K562 (cell line): ENCODE measurements around the gene NT5C2. TPM values are rescaled to one million over a fixed set of nuclear protein-coding genes. Genes with fewer than 3 reads are reported as not detected.

Source experiments
- ATAC-seq: fragments of 200-7000 bp; cut with Tn5 transposase; 3 replicates; pipeline ENCODE4 v1.9.1; 2020; ENCODE audit warnings: moderate library complexity
- BruUV-seq: library from RNA; stranded (reverse); fragments of 400-500 nt; replicated peaks from 2 replicates; lab custom pipeline; 2021; lab: Mats Ljungman, UMichigan
- CTCF ChIA-PET: fragments of 300-600 bp; formaldehyde crosslinking; extraction: SDS; loops from one replicate; lab custom pipeline; 2021; ENCODE audit warnings: low intra/inter-chr PET ratio; lab: Yijun Ruan, JAX
- POLR2A ChIA-PET: fragments of 300-600, 350-650 bp; sonication (Branson Sonifier 250); formaldehyde crosslinking; extraction: SDS; loops from one replicate; lab custom pipeline; 2021; ENCODE audit warnings: antibody characterized with exemption, inconsistent platforms; lab: Yijun Ruan, JAX
- DNase-seq, 4 experiments: peaks; one replicate each; pipeline versions ENCODE4 v3.0.0 to v3.0.0-alpha.2; 2011 to 2018; ENCODE audit warnings: low spot score in 3 of 4, mixed read lengths in 3 of 4; ENCODE audit errors: extremely low read depth in 1 of 4
- FAIRE-seq: peaks from 2 replicates; lab custom pipeline; 2011; peaks lifted over from hg19 to GRCh38; lab: Jason Lieb, UNC
- H2AFZ ChIP-seq: 2 replicates; pipeline ENCODE4 v1.6.0; 2011; ENCODE audit warnings: low read depth, low read length, control low read depth, inconsistent platforms
- H3K27ac ChIP-seq: fragments of 200-600 bp; 3 replicates; pipeline ENCODE4 v1.8.0; 2011; ENCODE audit warnings: low read depth, mild to moderate bottlenecking, control low read depth, inconsistent platforms, low read length, moderate library complexity, mixed read lengths; ENCODE audit errors: extremely low read depth
- H3K27me3 ChIP-seq, 2 experiments: fragments of 300-600 bp in 1 of 2; 2 replicates in 1 of 2; 3 replicates in 1 of 2; pipeline versions ENCODE4 v1.6.0 to v1.8.0; 2011; ENCODE audit warnings: inconsistent platforms in 2 of 2, low read length in 2 of 2, mild to moderate bottlenecking in 1 of 2, mixed read lengths in 1 of 2, moderate library complexity in 1 of 2; ENCODE audit not compliant: control insufficient read depth in 2 of 2, insufficient read depth in 2 of 2
- H3K36me3 ChIP-seq: fragments of 300-600 bp; 3 replicates; pipeline ENCODE4 v1.8.0; 2011; ENCODE audit warnings: mild to moderate bottlenecking, low read length, inconsistent platforms; ENCODE audit not compliant: control insufficient read depth, insufficient read depth
- H3K4me1 ChIP-seq, 2 experiments: fragments of 200-600 bp in 1 of 2; replicated peaks in 1 of 2; 2 replicates in 1 of 2; 3 replicates in 1 of 2; pipeline versions ENCODE4 v1.5.1 to v1.8.0; 2011; ENCODE audit warnings: inconsistent platforms in 2 of 2, low read length in 2 of 2, mild to moderate bottlenecking in 1 of 2, mixed read lengths in 1 of 2, moderate library complexity in 1 of 2; ENCODE audit not compliant: control insufficient read depth in 2 of 2, insufficient read depth in 2 of 2
- H3K4me2 ChIP-seq: 2 replicates; pipeline ENCODE4 v1.6.1; 2011; ENCODE audit warnings: low read length, control low read depth, inconsistent platforms, mixed read lengths; ENCODE audit not compliant: insufficient read depth
- H3K4me3 ChIP-seq: fragments of 200-600 bp; sonication (generic), shearing (Covaris generic); 2 replicates; pipeline ENCODE4 v1.5.1; 2016; ENCODE audit warnings: control low read depth, inconsistent platforms
- H3K79me2 ChIP-seq: fragments of 200-600 bp; 3 replicates; pipeline ENCODE4 v1.8.0; 2011; ENCODE audit warnings: low read length, inconsistent platforms; ENCODE audit not compliant: control insufficient read depth, insufficient read depth
- H3K9ac ChIP-seq, 2 experiments: 2 replicates each; pipeline versions ENCODE4 v1.6.0 to v1.6.1; 2011; ENCODE audit warnings: low read depth in 2 of 2, low read length in 2 of 2, control low read depth in 1 of 2, inconsistent platforms in 1 of 2, mild to moderate bottlenecking in 1 of 2, mixed read lengths in 1 of 2; ENCODE audit not compliant: insufficient read depth in 1 of 2
- H3K9me1 ChIP-seq: one replicate; pipeline ENCODE4 v1.6.0; 2011; ENCODE audit warnings: inconsistent platforms, mild to moderate bottlenecking, low read length, moderate library complexity; ENCODE audit not compliant: control insufficient read depth, insufficient read depth
- H3K9me3 ChIP-seq: replicated peaks from 2 replicates; pipeline ENCODE4 v1.5.1; 2011; ENCODE audit warnings: low read depth, low read length, inconsistent platforms; ENCODE audit not compliant: control insufficient read depth, insufficient read depth
- H4K20me1 ChIP-seq: replicated peaks from 2 replicates; pipeline ENCODE4 v1.6.1; 2011; ENCODE audit warnings: low read length, inconsistent platforms, mixed read lengths; ENCODE audit not compliant: control insufficient read depth, insufficient read depth
- BRD9 ChIP-seq: fragments of 450-650 bp; IDR thresholded peaks from 2 replicates; pipeline ENCODE4 v1.6.1; 2018; ENCODE audit warnings: low read depth; ENCODE audit not compliant: partially characterized antibody
- CEBPB ChIP-seq: fragments of 450-650 bp; IDR thresholded peaks from 2 replicates; pipeline ENCODE4 v1.6.1; 2016; ENCODE audit warnings: missing genetic modification characterization, missing compliant biosample characterization
- CEBPG ChIP-seq, 3 experiments: fragments of 200-800 bp in 1 of 3; sonication (Bioruptor generic) in 1 of 3; sonication (generic) in 1 of 3; formaldehyde crosslinking in 1 of 3; IDR thresholded peaks in 2 of 3; conservative IDR thresholded peaks in 1 of 3; 2 replicates each; pipeline versions ENCODE4 v1.6.1 to v1.8.0; 2016 to 2022; ENCODE audit warnings: missing compliant biosample characterization in 2 of 3, missing genetic modification characterization in 2 of 3, mild to moderate bottlenecking in 1 of 3, missing genetic modification reagents in 1 of 3
- CREB3 ChIP-seq: fragments of 450-650 bp; conservative IDR thresholded peaks from 2 replicates; pipeline ENCODE4 v1.6.1; 2016; ENCODE audit warnings: missing genetic modification characterization, low read depth, mild to moderate bottlenecking, missing compliant biosample characterization, moderate library complexity
- CTCFL ChIP-seq: IDR thresholded peaks from 2 replicates; pipeline ENCODE4 v1.6.1; 2011; ENCODE audit warnings: borderline replicate concordance, low read depth, mild to moderate bottlenecking, moderate library complexity, low read length; ENCODE audit not compliant: insufficient read depth, poor library complexity, severe bottlenecking
- E2F1 ChIP-seq: sonication (generic); formaldehyde crosslinking; IDR thresholded peaks from 2 replicates; pipeline ENCODE4 v1.8.1; 2023; ENCODE audit warnings: mild to moderate bottlenecking, missing genetic modification reagents, moderate library complexity
- JUND ChIP-seq, 2 experiments: IDR thresholded peaks; 2 replicates in 1 of 2; 3 replicates in 1 of 2; pipeline ENCODE4 v1.6.1; 2011; ENCODE audit warnings: borderline replicate concordance in 2 of 2, low read depth in 2 of 2, low read length in 2 of 2, improper control_type of control experiment in 1 of 2, missing biosample characterization in 1 of 2, missing genetic modification characterization in 1 of 2, missing genetic modification reagents in 1 of 2
- KDM5B ChIP-seq: fragments of 200-600 bp; sonication (generic); IDR thresholded peaks from 2 replicates; pipeline ENCODE4 v1.6.1; 2012; ENCODE audit warnings: low read depth, mild to moderate bottlenecking, moderate library complexity, low read length, control low read depth, inconsistent platforms; ENCODE audit not compliant: insufficient replicate concordance
- NKRF ChIP-seq: fragments of 450-650 bp; IDR thresholded peaks from 2 replicates; pipeline ENCODE4 v1.6.1; 2016; ENCODE audit warnings: borderline replicate concordance
- NR3C1 ChIP-seq: sonication (generic); formaldehyde crosslinking; IDR thresholded peaks from 2 replicates; pipeline ENCODE4 v1.8.1; 2022; ENCODE audit warnings: missing genetic modification reagents
- SAFB ChIP-seq: fragments of 200-400 bp; formaldehyde crosslinking; IDR thresholded peaks from 2 replicates; pipeline ENCODE4 v1.6.1; 2017; ENCODE audit warnings: low read depth, low read length, borderline replicate concordance
- SETDB1 ChIP-seq: IDR thresholded peaks from one replicate; pipeline ENCODE4 v1.6.1; 2012; ENCODE audit warnings: low read length, control low read depth, inconsistent platforms
- SRSF3 ChIP-seq: fragments of 200-400 bp; formaldehyde crosslinking; IDR thresholded peaks from 2 replicates; pipeline ENCODE4 v1.6.1; 2016; ENCODE audit warnings: mild to moderate bottlenecking, low read length, moderate library complexity; ENCODE audit not compliant: insufficient read depth
- ZNF23 ChIP-seq: fragments of 250-450 bp; sonication (Bioruptor Pico); IDR thresholded peaks from 2 replicates; pipeline ENCODE4 v1.4.0; 2020; ENCODE audit warnings: mild to moderate bottlenecking
- ZNF384 ChIP-seq: IDR thresholded peaks from 2 replicates; pipeline ENCODE4 v1.6.1; 2012; ENCODE audit warnings: low read depth, low read length, improper control_type of control experiment
- WGBS: fragments of 100-300 bp; shearing (Covaris generic); methylation state at CpG from one replicate; pipeline ENCODE4 v1.1.6; 2016; ENCODE audit warnings: low coverage, mixed read lengths; ENCODE audit not compliant: insufficient coverage; ENCODE audit errors: missing lambda C conversion rate; 5-methylcytosine and 5-hydroxymethylcytosine counted together
- in situ Hi-C: fragments of 300-500 bp; cut with MboI; formaldehyde crosslinking; loops from 4 replicates; pipeline ENCODE4 v1.15.0; 2018; ENCODE audit warnings: inconsistent platforms, mixed read lengths
- intact Hi-C: fragments of 100-400 bp; cut with micrococcal nuclease; formaldehyde crosslinking; loops from 2 replicates; pipeline ENCODE4 v1.14.2; 2022
- polyA plus RNA-seq, 8 experiments: library from polyadenylated mRNA; depleted of rRNA in 4 of 8; stranded (reverse) in 5 of 8; unstranded in 3 of 8; fragments of >200 nt; fragmentation: Nextera tagmentation in 2 of 8; fragmentation: Illumina TruSeq in 1 of 8; extraction: Ambion mirVana in 2 of 8; extraction: Trizol in 1 of 8; gene quantifications; 2 replicates each; pipeline versions ENCODE4 v1.2.1 to v1.2.3, GENCODE V29; 2011 to 2014; ENCODE audit warnings: inconsistent platforms in 1 of 8, missing spikeins in 1 of 8
- total RNA-seq, 7 experiments: library from RNA; depleted of rRNA in 6 of 7; stranded (reverse); fragments of >200 nt in 6 of 7; fragmentation: Illumina TruSeq in 2 of 7; extraction: Trizol in 2 of 7; gene quantifications; 2 replicates each; pipeline versions ENCODE4 v1.2.1 to v1.2.3, GENCODE V29; 2011 to 2021; ENCODE audit warnings: low replicate concordance in 1 of 7

The NT5C2 gene
- total and polyA plus RNA-seq, 9 of the 15 experiments (the other 6 are each of a cell fraction or from before 2014, with no cell fraction given), result 11.3 to 45.2 (median 27.7) TPM

- WGBS, result 82% methylated on average over 6 of the region's 6 CpGs
- ATAC-seq, result no peak
- no peaks in the 10 kb centered on the region for H3K27me3 ChIP-seq
- H3K27ac ChIP-seq, result no peak overlapping the region
- H3K4me3 ChIP-seq, result no peak overlapping the region
- ChIA-PET POLR2A (no interaction called here), CTCF (no interaction called here)
- peaks cover 0 to 1% of the 10 kb centered on the region in 2 experiments; a peak in 2 of 5 replicates for H3K4me1 ChIP-seq
- H3K4me2 ChIP-seq, result no peak overlapping the region
- H3K9me1 ChIP-seq, result no peaks in the 10 kb centered on the region
- H3K9me3 ChIP-seq, result no peaks in the 10 kb centered on the region
- BruUV-seq, result no TSS peak
- H3K9ac ChIP-seq, result no peak overlapping the region
- H2AFZ ChIP-seq, result no peak overlapping the region
- no peaks in the 10 kb centered on the region for H4K20me1 ChIP-seq
- H3K79me2 ChIP-seq, result no peaks in the 10 kb centered on the region
- TF ChIP-seq CEBPB (tag) (peak; percentile 81), SRSF3 (no peak), KDM5B (no peak), CREB3 (tag) (no peak), SETDB1 (no peak), JUND (IDR thresholded peaks at IDR 0.05; ENCODE audit: borderline replicate concordance, low read depth, low read length) (no peak), JUND (tag; IDR thresholded peaks at IDR 0.05; ENCODE audit: borderline replicate concordance, low read depth, low read length) (no peak), NR3C1 (CRISPR knock-in tag) (no peak), ZNF384 (no peak), BRD9 (no peak), NKRF (no peak), ZNF23 (CRISPR knock-in tag) (no peak), CTCFL (no peak), CEBPG (CRISPR knock-in tag; IDR thresholded peaks at IDR 0.05) (peak; percentile 18; the same call in 1 of the 2 replicates), CEBPG (tag; conservative IDR thresholded peaks at IDR 0.05 in 1 of 2, IDR thresholded peaks at IDR 0.05 in 1 of 2) (peak in 1 of 2 experiments; percentile 72; a peak in 1 of 4 replicates), E2F1 (CRISPR knock-in tag) (no peak), SAFB (no peak)
- TF ChIP-seq, all 486 proteins: peak for 2
- no peak for FAIRE-seq
- no peak for DNase-seq
- no peaks in the 10 kb centered on the region for H3K36me3 ChIP-seq
- in situ Hi-C loops (no loop called here), intact Hi-C loops (no loop called here)
These were observed 143.8 kb downstream of the NT5C2 start for GRCh38 chr10:103049237-103049636.
